Psoas muscle (tissue), 8 donors: Measurements from ENCODE around the gene SH3BGRL3. TPM values are rescaled to one million over a fixed set of nuclear protein-coding genes. Genes with fewer than 3 reads are reported as not detected.

Experiments
- ATAC-seq, 4 donors: fragments of 200-7000 bp; cut with Tn5 transposase; one replicate each; pipeline ENCODE4 v1.9.1; 2020; ENCODE audit warnings: moderate library complexity in 3 of 4, mild to moderate bottlenecking in 2 of 4
- DNase-seq, 2 donors: peaks; one replicate each; pipeline ENCODE4 v3.0.0-alpha.2; 2020
- H3K27ac ChIP-seq: fragments of 200-600 bp; one replicate; pipeline ENCODE4 v1.8.0; 2022
- H3K27me3 ChIP-seq, 3 donors: fragments of 200-600 bp in 1 of 3; one replicate each; pipeline versions ENCODE4 v1.6.1 to v1.8.0; 2013 to 2022; ENCODE audit warnings: low read length in 2 of 3, mild to moderate bottlenecking in 2 of 3, moderate library complexity in 1 of 3; ENCODE audit not compliant: insufficient read depth in 3 of 3
- H3K36me3 ChIP-seq, 2 donors: fragments of 200-600 bp in 1 of 2; one replicate each; pipeline versions ENCODE4 v1.6.1 to v1.8.0; 2013 to 2022; ENCODE audit warnings: low read depth in 1 of 2, mild to moderate bottlenecking in 1 of 2, moderate library complexity in 1 of 2; ENCODE audit not compliant: insufficient read depth in 1 of 2
- H3K4me1 ChIP-seq: fragments of 200-600 bp; one replicate; pipeline ENCODE4 v1.8.0; 2022
- H3K4me3 ChIP-seq: fragments of 200-600 bp; one replicate; pipeline ENCODE4 v1.8.0; 2022; ENCODE audit warnings: mild to moderate bottlenecking
- H3K9me3 ChIP-seq: fragments of 200-600 bp; one replicate; pipeline ENCODE4 v1.8.0; 2022
- CTCF ChIP-seq: fragments of 200-600 bp; IDR thresholded peaks from one replicate; pipeline ENCODE4 v1.8.0; 2022; ENCODE audit warnings: antibody characterized with exemption
- WGBS, 3 donors: extraction: QIAGEN DNeasy Blood & Tissue Kit; methylation state at CpG; one replicate each; pipeline versions ENCODE4 v1.1.6 to v1.1.7; 2013; 5-methylcytosine and 5-hydroxymethylcytosine counted together
- intact Hi-C, 2 donors: fragments of 100-400 bp; cut with DNase I; formaldehyde crosslinking; loops; one replicate each; pipeline versions ENCODE4 v1.11.0 to v1.14.2; 2022
- polyA plus RNA-seq, 3 donors: library from polyadenylated mRNA; stranded (reverse); fragments of 200-250 nt; gene quantifications; one replicate each; pipeline ENCODE4 v1.2.3, GENCODE V29; 2013
- total RNA-seq, 4 donors: library from RNA; stranded (reverse); fragmentation: NEBNext Ultra II Directional in 2 of 4; extraction: Animal tissue kit (Norgen Biotek cat#: 25700) in 2 of 4; gene quantifications; one replicate each; pipeline versions ENCODE4 v1.2.1 to v1.2.4, GENCODE V29; 2021 to 2023
- donor health status: healthy with polysubstance abuse.
- donor health status: DM: no; HTN: no; CAD: no; lungs with moderate emphysema.
- donor health status: Bipolar disorder and iron deficiency.
- donor health status: healthy.
- donor health status: DM: yes; HTN: yes; CAD: no.
- donor health status: DM: no; HTN: no; CAD: no.
- donor health status: DM: no; HTN: no; CAD: no.
- donor health status: DM: yes; HTN: yes; CAD: no.

The SH3BGRL3 gene
- total and polyA plus RNA-seq, 7 donors, result 10.9 to 78.1 (median 22.2) TPM

- DNase-seq, result no peak
Measured at GRCh38 chr1:26268290-26269197, 11.3 kb upstream of the SH3BGRL3 start.

GRCh38 chr1:26269198-26269550 lies 10.7 kb upstream of the SH3BGRL3 start:
- no peaks in the 10 kb centered on the region for H3K9me3 ChIP-seq
- no peak overlapping the region for H3K4me3 ChIP-seq
- H3K36me3 ChIP-seq, result peaks cover 10 to 85% of the 10 kb centered on the region in 2 donors
- ATAC-seq (no peak), DNase-seq (no peak)
- whole genome bisulfite sequencing, 3 donors, result 89 to 97% (median 96%) methylated on average over 4 of the region's 4 CpGs
- intact Hi-C loops, result no loop called here
- H3K27ac ChIP-seq, result no peak overlapping the region
- TF ChIP-seq CTCF, result no peak
- peaks cover 11% of the 10 kb centered on the region for H3K4me1 ChIP-seq
- no peaks in the 10 kb centered on the region for H3K27me3 ChIP-seq

More at GRCh38 chr1:26268290-26269197, 11.3 kb upstream of the SH3BGRL3 start:
- intact Hi-C loops, result no loop called here
- Histone ChIP-seq H3K9me3 (no peaks in the 10 kb centered on the region), H3K27me3 (no peaks in the 10 kb centered on the region), H3K4me1 (peaks cover 10% of the 10 kb centered on the region), H3K27ac (no peak overlapping the region), H3K4me3 (no peak overlapping the region), H3K36me3 (peaks cover 10 to 87% of the 10 kb centered on the region in 2 donors)
- no peak for ATAC-seq
- no peak for TF ChIP-seq CTCF
- 92 to 96% (median 94%) methylated on average over 9 of the region's 9 CpGs for WGBS, 3 donors

- 76 to 88% (median 79%) methylated on average over 9 to 11 of the region's 11 CpGs for WGBS, 3 donors
- TF ChIP-seq CTCF, result no peak
- Histone ChIP-seq H3K9me3 (no peaks in the 10 kb centered on the region), H3K27ac (peak overlapping the region; percentile 92), H3K36me3 (peaks cover 7 to 73% of the 10 kb centered on the region in 2 donors), H3K4me1 (peaks cover 66% of the 10 kb centered on the region), H3K4me3 (no peak overlapping the region), H3K27me3 (no peaks in the 10 kb centered on the region)
- ATAC-seq (no peak), DNase-seq (no peak)
- intact Hi-C loops, result loop anchor here in 1 of 2 donors (1.0 to 5.0 kb wide), 2 partner anchors 38 to 46 kb away; no protein-coding TSS in a partner anchor
Measured at GRCh38 chr1:26274801-26275425, 5.0 kb upstream of the SH3BGRL3 start.

- H3K27me3 ChIP-seq, result no peaks in the 10 kb centered on the region
- ATAC-seq (peak; percentile 72 to 79 (median 76)), DNase-seq (peak; percentile 80 to 86)
- H3K27ac ChIP-seq, result peak overlapping the region; percentile 92
- H3K36me3 ChIP-seq, result peaks cover 4 to 64% of the 10 kb centered on the region in 2 donors
- WGBS, 3 donors, result 6 to 12% (median 8%) methylated on average over 3 of the region's 3 CpGs
- intact Hi-C loops, result loop anchor here in 1 of 2 donors (1.0 kb wide), 1 partner anchor 45 kb away; no protein-coding TSS in a partner anchor
- peak; percentile 66 for TF ChIP-seq CTCF
- H3K4me3 ChIP-seq, result peak overlapping the region; percentile 32
- no peaks in the 10 kb centered on the region for H3K9me3 ChIP-seq
- peaks cover 64% of the 10 kb centered on the region for H3K4me1 ChIP-seq
Measured at GRCh38 chr1:26275580-26276431, 4.1 kb upstream of the SH3BGRL3 start.
